Suppressor macrophage (primary cell): ENCODE measurements around the gene PTPRT.
"Not testable (repeated sequence)": the region's sequence is repeated elsewhere in the genome, so short reads cannot be mapped to it uniquely, and the experiment has no call there.

Experiments
- DNase-seq, 4 experiments: peaks; one replicate each; pipeline ENCODE4 v3.0.0-alpha.2; 2020 to 2022

The PTPRT gene

GRCh38 chr20:42972591-42972990 lies 217.1 kb downstream of the PTPRT start:
- no peak for DNase-seq

GRCh38 chr20:42968746-42969145 lies 221.0 kb downstream of the PTPRT start:
- DNase-seq, result no peak

- no peak for DNase-seq
Measured at GRCh38 chr20:42963796-42964195, 225.9 kb downstream of the PTPRT start.

- DNase-seq, result no peak
Measured at GRCh38 chr20:42961771-42962170, 227.9 kb downstream of the PTPRT start.

- no peak for DNase-seq
Measured at GRCh38 chr20:42959996-42960395, 229.7 kb downstream of the PTPRT start.

GRCh38 chr20:42958367-42959069 lies 231.2 kb downstream of the PTPRT start:
- no peak for DNase-seq

- no peak for DNase-seq
Measured at GRCh38 chr20:42957704-42958095, 232.0 kb downstream of the PTPRT start.

GRCh38 chr20:42957018-42957703 lies 232.5 kb downstream of the PTPRT start:
- DNase-seq, result no peak

GRCh38 chr20:42955713-42956112 lies 234.0 kb downstream of the PTPRT start:
- DNase-seq, result no peak

GRCh38 chr20:42954951-42955350 lies 234.8 kb downstream of the PTPRT start:
- DNase-seq, result no peak

GRCh38 chr20:42949950-42950349 lies 239.8 kb downstream of the PTPRT start:
- no peak for DNase-seq

- no peak for DNase-seq
Measured at GRCh38 chr20:42945234-42945994, 244.3 kb downstream of the PTPRT start.

GRCh38 chr20:42941629-42942028 lies 248.1 kb downstream of the PTPRT start:
- DNase-seq, result no peak

- no peak for DNase-seq
Measured at GRCh38 chr20:42938441-42939205, 251.1 kb downstream of the PTPRT start.

GRCh38 chr20:42936482-42936881 lies 253.2 kb downstream of the PTPRT start:
- DNase-seq, result no peak

GRCh38 chr20:42924215-42924614 lies 265.5 kb downstream of the PTPRT start:
- DNase-seq, result no peak

- no peak for DNase-seq
Measured at GRCh38 chr20:42923348-42923918, 266.3 kb downstream of the PTPRT start.

- no peak for DNase-seq
Measured at GRCh38 chr20:42920776-42921175, 268.9 kb downstream of the PTPRT start.

GRCh38 chr20:42919316-42919715 lies 270.4 kb downstream of the PTPRT start:
- DNase-seq, result no peak

- no peak for DNase-seq
Measured at GRCh38 chr20:42915081-42915480, 274.6 kb downstream of the PTPRT start.

GRCh38 chr20:42914302-42914701 lies 275.4 kb downstream of the PTPRT start:
- no peak for DNase-seq

- not testable (repeated sequence) for DNase-seq
Measured at GRCh38 chr20:42910808-42911207, 278.9 kb downstream of the PTPRT start.

- no peak for DNase-seq
Measured at GRCh38 chr20:42907730-42908129, 282.0 kb downstream of the PTPRT start.
